Upper lobe of left lung (tissue), 4 donors: ENCODE measurements around the gene PRPH.

Experiments used
- CTCF ChIP-seq, 6 experiments: fragments of 450-650 bp in 4 of 6; fragments of 200-600 bp in 2 of 6; sonication (generic) in 2 of 6; IDR thresholded peaks; one replicate each; pipeline ENCODE4 v1.5.1; 2016 to 2019; ENCODE audit warnings: antibody characterized with exemption in 6 of 6
- POLR2A ChIP-seq, 4 donors: fragments of 450-650 bp; IDR thresholded peaks; one replicate each; pipeline ENCODE4 v1.5.1; 2016 to 2017; ENCODE audit warnings: antibody characterized with exemption in 4 of 4, mild to moderate bottlenecking in 2 of 4

- TF ChIP-seq CTCF (IDR thresholded peaks at IDR 0.05) (no peak), POLR2A (IDR thresholded peaks at IDR 0.05) (no peak)
Observed at GRCh38 chr12:49334681-49335080, 39.7 kb downstream of the PRPH start.
